A673 (cell line): ENCODE results near the gene GRB10.

Experiments used
- CTCF ChIP-seq: fragments of 300-800, 200-600 bp; sonication (generic); conservative IDR thresholded peaks from 2 replicates; pipeline ENCODE4 v1.5.1; 2017; ENCODE audit warnings: low read depth, mild to moderate bottlenecking, antibody characterized with exemption, low read length, moderate library complexity, mixed read lengths
- EZH2 ChIP-seq: fragments of 200-600 bp; sonication (generic); IDR thresholded peaks from 2 replicates; pipeline ENCODE4 v1.6.1; 2017; ENCODE audit warnings: borderline replicate concordance, low read depth, mild to moderate bottlenecking, mixed read lengths, antibody characterized with exemption, low read length; ENCODE audit not compliant: poor library complexity, severe bottlenecking

DNA sequence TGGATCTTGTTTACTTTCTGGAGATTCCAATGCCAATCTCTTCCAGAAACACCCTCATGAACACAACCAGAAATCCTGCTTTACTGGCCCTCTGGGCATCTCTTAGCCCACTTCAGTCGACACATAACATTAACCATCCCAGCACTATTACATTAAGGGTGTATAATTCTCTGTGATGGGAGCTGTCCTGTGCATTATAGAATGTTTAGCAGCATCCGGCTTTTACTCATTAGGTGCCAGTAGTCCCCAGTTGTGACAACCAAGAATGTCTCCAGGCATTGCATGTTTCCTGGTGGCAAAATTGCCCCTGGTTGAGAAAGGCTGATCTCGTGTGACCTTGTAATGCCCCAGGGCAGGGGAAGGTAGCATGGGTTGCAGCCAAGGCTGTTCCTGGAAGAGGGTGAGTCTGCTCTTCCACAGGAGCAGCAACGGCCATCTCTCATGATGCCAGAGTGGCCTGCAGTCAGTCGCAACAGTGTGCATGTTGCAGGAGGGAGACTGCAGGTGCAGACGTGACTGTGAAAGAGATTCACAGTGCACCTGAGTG lies 214.9 kb downstream of the GRB10 start:
- TF ChIP-seq CTCF: no peak
- no peak for TF ChIP-seq EZH2
